Measurements from ENCODE around the gene ZNF254.

ZNF254 gene

DNA sequence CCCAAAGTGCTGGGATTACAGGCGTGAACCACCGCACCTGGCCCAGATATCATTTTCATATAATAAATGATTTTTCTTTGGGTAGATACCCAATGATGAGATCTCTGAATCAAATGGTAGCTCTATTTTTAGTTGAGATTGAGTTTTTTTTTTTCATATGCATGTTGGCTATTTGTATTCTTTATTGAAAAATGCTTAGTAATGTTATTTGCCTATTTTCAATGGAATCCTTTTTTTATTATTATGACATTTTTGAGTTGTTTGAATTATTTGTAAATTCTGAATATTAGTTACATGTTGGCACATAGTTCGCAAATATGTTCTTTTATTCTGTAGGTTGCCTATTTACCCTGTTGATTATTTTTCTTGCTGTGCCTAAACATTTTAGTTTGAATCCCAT, 55.8 kb downstream of the ZNF254 start:
- Histone ChIP-seq H3K36me3 (ENCODE audit: insufficient read depth, low read depth, low read length) (no peaks in the 10 kb centered on the region; the same call in 1 of the 2 replicates), H3K4me3 (ENCODE audit: low read length) (no peak overlapping the region), H3K9me3 (ENCODE audit: insufficient read depth, low read depth, low read length) (peaks cover 43% of the 10 kb centered on the region), H3K4me1 (ENCODE audit: insufficient read depth, low read length) (no peaks in the 10 kb centered on the region), H3K27me3 (ENCODE audit: insufficient read depth, low read length) (no peaks in the 10 kb centered on the region), H3K9ac (ENCODE audit: low read depth, low read length) (no peak overlapping the region), H3K27ac (ENCODE audit: low read length) (no peak overlapping the region)

DNA sequence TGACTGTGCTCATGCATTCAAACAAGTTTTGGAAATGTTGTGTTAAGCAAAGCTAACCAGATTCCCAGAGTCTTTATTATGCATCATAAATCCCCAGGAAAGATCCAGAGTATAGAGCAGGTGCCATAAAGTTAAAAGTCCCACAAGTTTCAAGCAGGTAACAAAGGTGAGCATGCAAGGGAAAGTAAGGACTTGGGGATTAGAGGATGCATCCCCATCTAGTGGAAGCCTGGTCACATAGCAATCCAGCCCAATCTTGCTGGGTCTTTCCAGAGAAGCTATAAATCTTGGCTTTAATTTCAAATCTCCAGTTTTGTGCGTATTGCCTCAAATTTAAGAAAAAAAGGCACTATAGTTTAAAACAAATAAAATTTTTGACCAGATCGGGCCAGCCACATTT, 72.7 kb downstream of the ZNF254 start:
- H3K4me1 ChIP-seq (ENCODE audit: insufficient read depth, low read length), result no peaks in the 10 kb centered on the region
- H3K9ac ChIP-seq (ENCODE audit: low read depth, low read length), result no peak overlapping the region
- no peaks in the 10 kb centered on the region for H3K36me3 ChIP-seq (ENCODE audit: insufficient read depth, low read depth, low read length)
- no peak overlapping the region for H3K4me3 ChIP-seq (ENCODE audit: low read length)
- H3K27ac ChIP-seq (ENCODE audit: low read length), result no peak overlapping the region
- peaks cover 96% of the 10 kb centered on the region for H3K9me3 ChIP-seq (ENCODE audit: insufficient read depth, low read depth, low read length)
- no peaks in the 10 kb centered on the region for H3K27me3 ChIP-seq (ENCODE audit: insufficient read depth, low read length)

DNA sequence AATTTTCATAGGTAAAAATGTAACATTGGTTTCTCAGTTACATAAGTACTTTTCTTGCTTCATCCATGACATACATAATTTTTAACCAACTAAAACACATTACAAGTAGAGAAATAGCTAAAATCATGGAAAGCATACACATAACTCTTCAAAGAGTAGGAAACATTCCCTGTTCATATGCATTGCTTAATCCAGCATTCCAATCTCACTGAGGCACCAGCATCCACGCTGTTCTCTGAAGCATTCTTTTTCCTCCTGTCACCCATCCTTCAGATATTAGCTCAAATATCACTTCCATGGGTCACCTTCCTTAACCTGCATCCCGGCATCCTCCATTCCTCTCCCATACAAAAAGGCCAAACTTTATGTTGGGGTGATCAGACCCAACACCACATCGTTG, 79.1 kb downstream of the ZNF254 start:
- H3K9me3 ChIP-seq (ENCODE audit: insufficient read depth, low read depth, low read length), result peaks cover 98% of the 10 kb centered on the region
- no peaks in the 10 kb centered on the region for H3K36me3 ChIP-seq (ENCODE audit: insufficient read depth, low read depth, low read length)
- no peak overlapping the region for H3K4me3 ChIP-seq (ENCODE audit: low read length)
- H3K27me3 ChIP-seq (ENCODE audit: insufficient read depth, low read length), result no peaks in the 10 kb centered on the region
- H3K4me1 ChIP-seq (ENCODE audit: insufficient read depth, low read length), result no peaks in the 10 kb centered on the region
- no peak overlapping the region for H3K9ac ChIP-seq (ENCODE audit: low read depth, low read length)
- H3K27ac ChIP-seq (ENCODE audit: low read length), result no peak overlapping the region

DNA sequence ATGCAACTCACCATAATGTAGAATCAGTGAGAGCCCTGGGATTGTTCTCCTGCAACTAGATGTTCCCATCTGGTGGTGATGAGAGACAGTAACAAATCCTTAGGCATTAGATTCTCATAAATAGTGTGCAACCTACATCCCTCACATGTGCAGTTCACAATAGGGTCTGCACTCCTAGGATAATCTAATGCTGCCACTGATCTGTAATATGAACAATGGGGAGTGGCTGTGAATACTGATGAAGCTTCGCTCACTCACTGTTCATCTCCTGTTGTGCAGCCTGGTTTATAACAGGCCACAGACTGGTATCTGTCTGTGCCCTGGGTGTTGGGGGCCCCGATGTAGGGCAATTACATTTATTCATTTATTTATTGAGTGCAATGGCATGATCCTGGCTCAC, 86.9 kb downstream of the ZNF254 start:
- H3K9me3 ChIP-seq (ENCODE audit: insufficient read depth, low read depth, low read length), result peaks cover 83% of the 10 kb centered on the region
- no peak overlapping the region for H3K4me3 ChIP-seq (ENCODE audit: low read length)
- H3K9ac ChIP-seq (ENCODE audit: low read depth, low read length), result no peak overlapping the region
- no peak overlapping the region for H3K27ac ChIP-seq (ENCODE audit: low read length)
- H3K36me3 ChIP-seq (ENCODE audit: insufficient read depth, low read depth, low read length), result no peaks in the 10 kb centered on the region
- no peaks in the 10 kb centered on the region for H3K27me3 ChIP-seq (ENCODE audit: insufficient read depth, low read length)
- H3K4me1 ChIP-seq (ENCODE audit: insufficient read depth, low read length), result no peaks in the 10 kb centered on the region

DNA sequence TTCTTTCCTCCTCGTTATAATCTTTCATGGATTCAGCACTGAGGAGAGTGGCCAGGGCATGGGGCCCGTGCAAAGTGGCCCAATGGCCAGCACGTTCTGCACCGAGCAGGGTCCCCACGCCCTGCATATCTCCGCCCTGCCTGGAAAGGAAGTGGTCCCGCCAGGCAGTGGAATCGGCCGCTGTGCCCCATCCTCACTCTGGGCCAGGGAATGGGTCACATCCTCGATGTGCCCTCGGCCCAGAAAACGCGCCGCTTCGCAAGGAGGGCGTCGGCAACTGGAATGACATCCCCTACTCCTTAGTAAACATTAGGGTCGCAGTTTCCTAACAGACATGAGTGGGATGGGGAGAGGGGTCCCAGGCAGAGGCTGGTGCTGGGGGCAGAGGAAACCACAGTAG, 90.7 kb downstream of the ZNF254 start:
- peaks cover 66% of the 10 kb centered on the region for H3K9me3 ChIP-seq (ENCODE audit: insufficient read depth, low read depth, low read length)
- H3K27ac ChIP-seq (ENCODE audit: low read length), result no peak overlapping the region
- no peaks in the 10 kb centered on the region for H3K36me3 ChIP-seq (ENCODE audit: insufficient read depth, low read depth, low read length)
- H3K9ac ChIP-seq (ENCODE audit: low read depth, low read length), result no peak overlapping the region
- H3K27me3 ChIP-seq (ENCODE audit: insufficient read depth, low read length), result no peaks in the 10 kb centered on the region
- H3K4me3 ChIP-seq (ENCODE audit: low read length), result no peak overlapping the region
- no peaks in the 10 kb centered on the region for H3K4me1 ChIP-seq (ENCODE audit: insufficient read depth, low read length)

DNA sequence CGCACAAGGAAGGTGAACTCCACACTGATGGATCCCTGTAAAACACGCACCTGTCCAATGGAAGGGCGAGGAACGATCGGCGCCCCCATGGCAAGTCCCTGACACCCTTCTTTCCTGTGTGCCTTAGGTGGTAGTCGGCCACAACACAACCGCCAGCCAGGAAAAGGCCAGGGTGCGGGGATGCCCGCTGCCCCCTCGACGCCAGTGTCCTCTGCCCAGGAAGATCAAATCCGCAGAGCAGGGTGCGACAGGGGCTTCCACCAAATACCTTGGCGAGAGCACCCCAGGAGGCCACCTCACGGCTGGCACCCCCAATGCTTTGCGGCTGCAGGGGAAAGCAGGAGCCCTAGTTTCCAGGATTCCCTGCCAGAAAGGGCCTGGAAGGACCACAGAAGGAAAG, 91.2 kb downstream of the ZNF254 start:
- Histone ChIP-seq H3K4me3 (ENCODE audit: low read length) (no peak overlapping the region), H3K27ac (ENCODE audit: low read length) (no peak overlapping the region), H3K36me3 (ENCODE audit: insufficient read depth, low read depth, low read length) (no peaks in the 10 kb centered on the region), H3K27me3 (ENCODE audit: insufficient read depth, low read length) (no peaks in the 10 kb centered on the region), H3K9me3 (ENCODE audit: insufficient read depth, low read depth, low read length) (peaks cover 60% of the 10 kb centered on the region), H3K4me1 (ENCODE audit: insufficient read depth, low read length) (no peaks in the 10 kb centered on the region), H3K9ac (ENCODE audit: low read depth, low read length) (no peak overlapping the region)

All from iPS-20b (cell line).